ENCODE results near the gene NRG2. TPM values are rescaled to one million over a fixed set of nuclear protein-coding genes. Genes with fewer than 3 reads are reported as not detected.

Gene NRG2
- total RNA-seq, 2 donors from 2014 or later: 6.6 to 11.1 TPM

- intact Hi-C loops (cut with DNase I): no loop called here
Observed at GRCh38 chr5:139946440-139946839, 96.7 kb downstream of the NRG2 start.

GRCh38 chr5:139946006-139946405, 97.1 kb downstream of the NRG2 start:
- H3K27ac ChIP-seq: no peak overlapping the region
- no peaks in the 10 kb centered on the region for H3K4me1 ChIP-seq (replicated peaks)
- no peaks in the 10 kb centered on the region for H3K27me3 ChIP-seq (replicated peaks; ENCODE audit: insufficient read depth)
- TF ChIP-seq POLR2AphosphoS5 (IDR thresholded peaks at IDR 0.05) (no peak), CTCF (IDR thresholded peaks at IDR 0.05) (no peak), POLR2A (IDR thresholded peaks at IDR 0.05) (no peak)
- WGBS: 93% methylated on average over 3 of the region's 3 CpGs
- no peak overlapping the region for H3K4me3 ChIP-seq
- H3K9me3 ChIP-seq: no peaks in the 10 kb centered on the region
- H3K36me3 ChIP-seq: no peaks in the 10 kb centered on the region
- no peak for DNase-seq (ENCODE audit: low spot score)
- intact Hi-C loops (cut with DNase I): no loop called here

More at GRCh38 chr5:139946440-139946839, 96.7 kb downstream of the NRG2 start:
- no peak for TF ChIP-seq CTCF (IDR thresholded peaks at IDR 0.05)
- no peak for TF ChIP-seq POLR2AphosphoS5 (IDR thresholded peaks at IDR 0.05)
- H3K4me3 ChIP-seq: no peak overlapping the region
- H3K9me3 ChIP-seq: no peaks in the 10 kb centered on the region
- DNase-seq (ENCODE audit: low spot score): no peak
- no peaks in the 10 kb centered on the region for H3K27me3 ChIP-seq (replicated peaks; ENCODE audit: insufficient read depth)
- H3K36me3 ChIP-seq: no peaks in the 10 kb centered on the region
- H3K27ac ChIP-seq: no peak overlapping the region
- H3K4me1 ChIP-seq (replicated peaks): no peaks in the 10 kb centered on the region
- WGBS: 45% methylated on average over 1 of the region's 1 CpG

- Histone ChIP-seq H3K4me1 (replicated peaks) (no peaks in the 10 kb centered on the region), H3K27ac (no peak overlapping the region), H3K27me3 (replicated peaks; ENCODE audit: insufficient read depth) (no peaks in the 10 kb centered on the region), H3K4me3 (no peak overlapping the region), H3K9me3 (no peaks in the 10 kb centered on the region), H3K36me3 (no peaks in the 10 kb centered on the region)
- intact Hi-C loops (cut with DNase I): no loop called here
- no peak for DNase-seq (ENCODE audit: low spot score)
- TF ChIP-seq POLR2A (IDR thresholded peaks at IDR 0.05) (no peak), POLR2AphosphoS5 (IDR thresholded peaks at IDR 0.05) (no peak), CTCF (IDR thresholded peaks at IDR 0.05) (no peak)
- 45% methylated on average over 1 of the region's 1 CpG for WGBS
Observed at GRCh38 chr5:139942243-139942642, 100.9 kb downstream of the NRG2 start.

- Histone ChIP-seq H3K4me3 (no peak overlapping the region), H3K4me1 (replicated peaks) (no peaks in the 10 kb centered on the region), H3K36me3 (no peaks in the 10 kb centered on the region), H3K9me3 (no peaks in the 10 kb centered on the region), H3K27ac (no peak overlapping the region), H3K27me3 (replicated peaks; ENCODE audit: insufficient read depth) (no peaks in the 10 kb centered on the region)
- intact Hi-C loops (cut with DNase I): no loop called here
- DNase-seq (ENCODE audit: low spot score): no peak
- no peak for TF ChIP-seq POLR2AphosphoS5 (IDR thresholded peaks at IDR 0.05)
- TF ChIP-seq POLR2A (IDR thresholded peaks at IDR 0.05): no peak
- no peak for TF ChIP-seq CTCF (IDR thresholded peaks at IDR 0.05)
- WGBS: 78% methylated on average over 2 of the region's 2 CpGs
Observed at GRCh38 chr5:139930406-139930805, 112.7 kb downstream of the NRG2 start.

- H3K9me3 ChIP-seq: no peaks in the 10 kb centered on the region
- H3K36me3 ChIP-seq: no peaks in the 10 kb centered on the region
- 84% methylated on average over 3 of the region's 3 CpGs for WGBS
- intact Hi-C loops (cut with DNase I): no loop called here
- no peak for DNase-seq (ENCODE audit: low spot score)
- TF ChIP-seq CTCF (IDR thresholded peaks at IDR 0.05): no peak
- no peak for TF ChIP-seq POLR2AphosphoS5 (IDR thresholded peaks at IDR 0.05)
- no peak for TF ChIP-seq POLR2A (IDR thresholded peaks at IDR 0.05)
- H3K4me1 ChIP-seq (replicated peaks): no peaks in the 10 kb centered on the region
- H3K27me3 ChIP-seq (replicated peaks; ENCODE audit: insufficient read depth): no peaks in the 10 kb centered on the region
- no peak overlapping the region for H3K4me3 ChIP-seq
- H3K27ac ChIP-seq: no peak overlapping the region
Observed at GRCh38 chr5:139926797-139927503, 116.1 kb downstream of the NRG2 start.

Data from prostate gland (tissue), 2 donors.